Retinal pigment epithelial cell (primary cell): ENCODE data around the gene UBE2K.

Source experiments
- DNase-seq: peaks from one replicate; pipeline ENCODE4 v3.0.0-alpha.2; 2010; ENCODE audit warnings: low read depth
- H3K4me3 ChIP-seq: 2 replicates; pipeline ENCODE4 v1.5.1; 2011; ENCODE audit warnings: mild to moderate bottlenecking, low read length, control low read depth, moderate library complexity
- TF ChIP-seq, protein P1 (sequence below): conservative IDR thresholded peaks from 2 replicates; pipeline ENCODE4 v1.5.1; 2011; ENCODE audit warnings: low read depth, low read length, control low read depth, inconsistent platforms

Gene UBE2K

DNA sequence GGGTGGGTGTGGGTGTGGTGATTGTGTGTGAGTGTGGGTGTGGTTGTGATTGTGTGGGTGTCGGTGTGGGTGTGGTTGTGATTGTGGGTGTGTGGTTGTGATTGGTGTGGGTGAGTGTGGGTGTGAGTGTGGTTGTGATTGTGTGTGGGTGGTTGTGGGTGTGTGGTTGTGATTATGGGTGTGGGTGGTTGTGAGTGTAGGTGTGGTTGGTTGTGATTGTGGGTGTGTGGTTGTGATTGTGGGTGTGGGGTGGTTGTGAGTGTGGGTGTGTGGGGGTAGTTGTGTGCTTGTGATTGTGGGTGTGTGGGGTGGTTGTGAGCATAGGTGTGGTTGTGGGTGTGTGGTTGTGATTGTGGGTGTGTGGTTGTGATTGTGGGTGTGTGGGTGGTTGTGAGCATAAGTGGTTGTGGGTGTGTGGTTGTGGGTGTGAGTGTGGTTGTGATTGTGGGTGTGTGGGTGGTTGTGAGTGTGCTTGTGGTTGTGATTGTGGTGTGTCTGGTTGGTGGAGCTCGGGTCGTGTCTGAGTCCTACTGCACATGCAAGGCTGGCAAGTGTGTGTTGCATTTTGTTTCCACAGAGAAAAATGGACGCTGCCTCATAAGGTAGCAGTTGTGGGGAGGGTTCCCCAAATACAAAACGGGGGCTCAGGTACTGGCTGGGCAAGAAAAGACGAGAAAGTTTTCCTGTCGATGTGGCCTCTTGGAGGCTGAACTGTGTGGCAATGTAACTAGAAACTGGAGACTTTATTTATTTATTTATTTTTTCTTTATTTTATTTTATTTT lies 116.7 kb downstream of the UBE2K start:
- DNase-seq, result no peak
- no peak overlapping the region for H3K4me3 ChIP-seq
- TF ChIP-seq, protein P1, sequence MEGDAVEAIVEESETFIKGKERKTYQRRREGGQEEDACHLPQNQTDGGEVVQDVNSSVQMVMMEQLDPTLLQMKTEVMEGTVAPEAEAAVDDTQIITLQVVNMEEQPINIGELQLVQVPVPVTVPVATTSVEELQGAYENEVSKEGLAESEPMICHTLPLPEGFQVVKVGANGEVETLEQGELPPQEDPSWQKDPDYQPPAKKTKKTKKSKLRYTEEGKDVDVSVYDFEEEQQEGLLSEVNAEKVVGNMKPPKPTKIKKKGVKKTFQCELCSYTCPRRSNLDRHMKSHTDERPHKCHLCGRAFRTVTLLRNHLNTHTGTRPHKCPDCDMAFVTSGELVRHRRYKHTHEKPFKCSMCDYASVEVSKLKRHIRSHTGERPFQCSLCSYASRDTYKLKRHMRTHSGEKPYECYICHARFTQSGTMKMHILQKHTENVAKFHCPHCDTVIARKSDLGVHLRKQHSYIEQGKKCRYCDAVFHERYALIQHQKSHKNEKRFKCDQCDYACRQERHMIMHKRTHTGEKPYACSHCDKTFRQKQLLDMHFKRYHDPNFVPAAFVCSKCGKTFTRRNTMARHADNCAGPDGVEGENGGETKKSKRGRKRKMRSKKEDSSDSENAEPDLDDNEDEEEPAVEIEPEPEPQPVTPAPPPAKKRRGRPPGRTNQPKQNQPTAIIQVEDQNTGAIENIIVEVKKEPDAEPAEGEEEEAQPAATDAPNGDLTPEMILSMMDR, result no peak

DNA sequence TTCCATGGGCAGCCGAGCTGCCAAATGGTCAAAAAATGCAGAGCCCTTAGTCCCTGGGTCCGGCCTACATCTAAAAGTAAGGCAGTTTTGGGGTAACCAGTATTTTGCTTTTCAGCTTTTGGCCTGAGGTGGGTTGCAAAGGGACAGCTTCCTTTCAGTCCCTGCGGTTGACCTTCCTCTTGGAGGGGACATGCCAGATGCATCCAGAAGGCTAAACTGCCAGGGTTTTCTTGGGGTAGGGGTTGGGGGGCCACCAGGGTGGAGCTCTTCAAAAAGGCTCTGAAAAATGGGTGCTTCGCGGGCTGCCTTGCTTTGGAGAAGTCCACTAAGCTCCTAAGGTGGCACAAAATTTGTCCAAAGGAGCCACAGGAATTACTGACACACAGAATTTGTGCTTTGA lies 120.7 kb downstream of the UBE2K start:
- no peak overlapping the region for H3K4me3 ChIP-seq
- TF ChIP-seq, protein P1, result no peak
- no peak for DNase-seq

DNA sequence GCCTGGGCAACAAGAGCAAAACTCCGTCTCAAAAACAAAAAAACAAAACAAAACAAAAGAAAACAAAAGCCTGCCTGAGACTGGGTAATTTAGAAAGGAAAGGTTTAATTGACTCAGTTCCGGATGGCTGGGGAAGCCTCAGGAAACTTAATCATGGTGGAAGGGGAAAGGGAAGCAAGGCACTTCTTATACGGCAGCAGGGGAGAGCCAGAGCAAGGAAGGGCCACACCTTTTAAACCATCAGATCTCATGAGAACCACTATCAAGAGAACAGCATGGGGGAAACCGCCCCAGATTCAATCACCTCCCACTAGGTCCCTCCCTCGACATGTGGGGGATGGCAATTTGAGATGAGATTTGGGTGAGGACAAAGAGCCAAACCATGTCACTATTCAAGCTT lies 122.2 kb downstream of the UBE2K start:
- TF ChIP-seq, protein P1, result no peak
- no peak overlapping the region for H3K4me3 ChIP-seq
- DNase-seq, result no peak

DNA sequence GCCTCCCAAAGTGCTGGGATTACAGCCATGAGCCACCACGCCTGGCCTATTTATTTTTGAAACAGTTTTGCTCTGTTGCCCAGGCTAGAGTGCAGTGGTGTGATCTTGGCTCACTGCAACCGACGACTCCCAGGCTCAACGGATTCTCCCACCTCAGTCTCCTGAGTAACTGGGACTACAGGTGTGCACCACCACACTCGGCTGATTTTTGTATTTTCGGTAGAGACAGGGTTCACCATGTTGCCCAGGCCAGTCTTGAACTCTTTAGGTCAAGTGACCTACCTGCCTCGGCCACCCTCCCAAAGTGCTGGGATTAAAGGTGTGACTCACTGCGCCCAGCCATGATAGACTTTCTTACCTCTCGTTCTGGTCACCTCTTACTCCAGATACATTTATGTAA lies 124.0 kb downstream of the UBE2K start:
- no peak overlapping the region for H3K4me3 ChIP-seq
- DNase-seq, result no peak
- TF ChIP-seq, protein P1, result no peak

DNA sequence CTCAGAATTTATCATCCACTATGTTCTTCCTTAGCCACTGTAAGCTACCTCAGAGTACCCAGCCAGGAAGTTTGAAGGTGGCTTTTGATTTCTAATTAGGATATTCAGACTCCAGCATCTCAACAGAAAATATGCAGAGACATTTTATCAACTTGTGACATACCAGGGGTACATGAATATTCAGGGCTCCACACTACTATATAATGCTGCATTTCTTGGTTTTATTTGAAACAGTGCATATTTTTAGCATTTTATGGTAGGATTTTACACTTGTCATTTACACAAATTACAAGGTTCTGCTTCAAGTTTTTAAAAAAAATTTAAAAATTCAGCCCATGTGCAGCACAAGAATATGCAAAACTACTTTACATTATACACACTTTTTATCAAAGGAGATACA lies 124.7 kb downstream of the UBE2K start:
- TF ChIP-seq, protein P1, result no peak
- no peak overlapping the region for H3K4me3 ChIP-seq
- no peak for DNase-seq

DNA sequence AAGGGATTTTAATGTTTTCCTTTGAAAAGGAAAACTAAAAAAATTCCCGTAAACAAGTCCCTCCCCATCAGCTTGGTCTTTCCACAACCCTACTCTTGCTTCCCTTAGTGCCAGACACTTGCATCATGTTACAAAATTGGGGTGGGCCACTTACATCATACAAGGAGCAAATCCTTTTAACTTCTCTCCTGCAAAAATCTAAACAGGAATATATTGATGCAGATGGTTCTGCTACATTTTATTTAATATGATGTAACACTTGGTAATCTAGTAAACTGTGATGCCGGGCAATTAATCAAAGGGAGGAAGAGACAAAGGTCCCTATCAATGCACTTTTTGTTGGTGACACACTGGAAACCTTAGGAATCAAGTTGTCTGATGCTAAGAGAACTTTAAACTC lies 125.3 kb downstream of the UBE2K start:
- no peak overlapping the region for H3K4me3 ChIP-seq
- DNase-seq, result no peak
- TF ChIP-seq, protein P1, result no peak

DNA sequence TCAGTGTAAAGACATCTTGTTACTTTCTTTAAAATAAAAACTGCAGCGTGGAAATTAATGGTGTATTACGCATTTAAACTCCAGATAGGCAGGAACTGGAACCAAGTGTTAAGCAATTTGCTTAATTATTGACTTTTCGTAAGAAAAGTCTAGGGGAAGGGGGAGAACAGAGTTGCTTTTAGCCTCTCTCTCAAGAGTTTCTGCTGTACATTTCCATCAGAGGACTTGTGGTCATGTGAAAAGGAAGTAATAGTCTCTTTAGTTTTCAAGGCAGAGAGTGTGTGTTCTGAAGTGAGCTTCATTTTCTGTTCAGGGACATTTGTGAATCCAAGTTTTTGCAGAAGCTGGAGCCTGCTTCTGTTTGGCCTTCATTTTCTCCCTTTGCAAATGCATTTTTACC lies 127.2 kb downstream of the UBE2K start:
- TF ChIP-seq, protein P1, result no peak
- H3K4me3 ChIP-seq, result no peak overlapping the region
- no peak for DNase-seq
